ENCODE data around the gene GPR3.
"Not testable (repeated sequence)": the region's sequence is repeated elsewhere in the genome, so short reads cannot be mapped to it uniquely, and the experiment has no call there.

Gene GPR3

GRCh38 chr1:27399251-27400025, 7.0 kb downstream of the GPR3 start:
- no peak for DNase-seq (ENCODE audit: low read depth in 2 of 2)

- no peak for DNase-seq (ENCODE audit: low read depth in 2 of 2)
These were observed 7.9 kb downstream of the GPR3 start for GRCh38 chr1:27400082-27400962.

GRCh38 chr1:27400963-27401341, 8.5 kb downstream of the GPR3 start:
- no peak for DNase-seq (ENCODE audit: low read depth in 2 of 2)

- DNase-seq (ENCODE audit: low read depth in 2 of 2): no peak
These were observed 9.9 kb downstream of the GPR3 start for GRCh38 chr1:27402349-27402754.

GRCh38 chr1:27403065-27403726, 10.8 kb downstream of the GPR3 start:
- DNase-seq (ENCODE audit: low read depth in 2 of 2): no peak

- no peak for DNase-seq (ENCODE audit: low read depth in 2 of 2)
These were observed 11.5 kb downstream of the GPR3 start for GRCh38 chr1:27403931-27404330.

GRCh38 chr1:27405074-27405473, 12.7 kb downstream of the GPR3 start:
- DNase-seq (ENCODE audit: low read depth in 2 of 2): no peak

GRCh38 chr1:27405598-27406361, 13.4 kb downstream of the GPR3 start:
- not testable (repeated sequence) for DNase-seq (ENCODE audit: low read depth in 2 of 2)

- DNase-seq (ENCODE audit: low read depth in 2 of 2): no peak
These were observed 13.9 kb downstream of the GPR3 start for GRCh38 chr1:27406362-27406680.

GRCh38 chr1:27406791-27407190, 14.4 kb downstream of the GPR3 start:
- not testable (repeated sequence) for DNase-seq (ENCODE audit: low read depth in 2 of 2)

GRCh38 chr1:27408151-27408550, 15.7 kb downstream of the GPR3 start:
- DNase-seq (ENCODE audit: low read depth in 2 of 2): no peak

GRCh38 chr1:27409669-27410068, 17.2 kb downstream of the GPR3 start:
- DNase-seq (ENCODE audit: low read depth in 2 of 2): no peak

GRCh38 chr1:27410709-27411108, 18.3 kb downstream of the GPR3 start:
- DNase-seq (ENCODE audit: low read depth in 2 of 2): no peak

GRCh38 chr1:27412502-27412901, 20.1 kb downstream of the GPR3 start:
- DNase-seq (ENCODE audit: low read depth in 2 of 2): no peak

- no peak for DNase-seq (ENCODE audit: low read depth in 2 of 2)
These were observed 20.6 kb downstream of the GPR3 start for GRCh38 chr1:27413004-27413403.

- no peak for DNase-seq (ENCODE audit: low read depth in 2 of 2)
These were observed 21.7 kb downstream of the GPR3 start for GRCh38 chr1:27414091-27414490.

GRCh38 chr1:27416387-27417111, 24.1 kb downstream of the GPR3 start:
- no peak for DNase-seq (ENCODE audit: low read depth in 2 of 2)

- no peak for DNase-seq (ENCODE audit: low read depth in 2 of 2)
These were observed 25.3 kb downstream of the GPR3 start for GRCh38 chr1:27417713-27418112.

GRCh38 chr1:27418326-27419185, 26.1 kb downstream of the GPR3 start:
- DNase-seq (ENCODE audit: low read depth in 2 of 2): no peak

- no peak for DNase-seq (ENCODE audit: low read depth in 2 of 2)
These were observed 31.3 kb downstream of the GPR3 start for GRCh38 chr1:27423709-27424108.

Measured in stimulated activated CD8-positive, alpha-beta memory T cell treated with anti-CD3 and anti-CD28 coated beads, Interleukin-2, amount 100 ng/mL, for 1 hour (primary cell).